A673 (cell line): ENCODE data around the gene ADAMTS14.

Experiments
- CTCF ChIP-seq: fragments of 300-800, 200-600 bp; sonication (generic); conservative IDR thresholded peaks from 2 replicates; pipeline ENCODE4 v1.5.1; 2017; ENCODE audit warnings: low read depth, mild to moderate bottlenecking, antibody characterized with exemption, low read length, moderate library complexity, mixed read lengths
- EZH2 ChIP-seq: fragments of 200-600 bp; sonication (generic); IDR thresholded peaks from 2 replicates; pipeline ENCODE4 v1.6.1; 2017; ENCODE audit warnings: borderline replicate concordance, low read depth, mild to moderate bottlenecking, mixed read lengths, antibody characterized with exemption, low read length; ENCODE audit not compliant: poor library complexity, severe bottlenecking

GRCh38 chr10:70761727-70762350 is 89.5 kb downstream of the ADAMTS14 start:
- TF ChIP-seq EZH2 (no peak), CTCF (no peak)
